AG04450 (cell line): ENCODE data around the gene MEF2C. TPM values are rescaled to one million over a fixed set of nuclear protein-coding genes. Genes with fewer than 3 reads are reported as not detected.

ENCODE experiments used
- CTCF ChIA-PET: fragments of 300-600, 350-600 bp; formaldehyde crosslinking; extraction: SDS; loops from one replicate; lab custom pipeline; 2022; ENCODE audit warnings: antibody characterized with exemption, inconsistent platforms; lab: Charles Lee
- POLR2A ChIA-PET: fragments of 350-600 bp; formaldehyde crosslinking; extraction: SDS; loops from one replicate; lab custom pipeline; 2021; ENCODE audit warnings: antibody characterized with exemption, inconsistent platforms; lab: Yijun Ruan, JAX
- DNase-seq: peaks from one replicate; pipeline ENCODE4 v3.0.0-alpha.2; 2011; ENCODE audit warnings: low read depth, low spot score
- H3K27ac ChIP-seq: one replicate; pipeline ENCODE4 v1.5.1; 2012; ENCODE audit warnings: low read depth, low read length, control low read depth
- H3K27me3 ChIP-seq: one replicate; pipeline ENCODE4 v1.6.0; 2012; ENCODE audit warnings: low read length; ENCODE audit not compliant: control insufficient read depth, insufficient read depth
- H3K4me3 ChIP-seq: 2 replicates; pipeline ENCODE4 v1.5.1; 2011; ENCODE audit warnings: mild to moderate bottlenecking, low read depth, low read length, control low read depth
- H3K9me3 ChIP-seq: 2 replicates; pipeline ENCODE4 v1.5.1; 2012; ENCODE audit warnings: low read length; ENCODE audit not compliant: control insufficient read depth, insufficient read depth
- polyA plus RNA-seq: library from polyadenylated mRNA; depleted of rRNA; stranded (reverse); fragments of >200 nt; gene quantifications from 2 replicates; pipeline ENCODE4 v1.2.3, GENCODE V29; 2011
- small RNA-seq: library from RNA; depleted of rRNA; stranded (forward); fragments of <200 nt; gene quantifications from one replicate; pipeline ENCODE3, GENCODE V24; 2012; ENCODE audit warnings: low read depth; ENCODE audit not compliant: insufficient read length
- TF ChIP-seq, protein P1 (sequence below): IDR thresholded peaks from 2 replicates; pipeline ENCODE4 v1.5.1; 2011; ENCODE audit warnings: low read depth, low read length, control low read depth, inconsistent platforms

The MEF2C gene
- polyA plus RNA-seq, 1 experiment, result 3.9 TPM

- ChIA-PET POLR2A (no interaction called here), CTCF (interaction anchor here (0.8 to 0.9 kb wide), 2 partner anchors 10 to 12 kb away, joined by 3 read pairs; no protein-coding TSS in a partner anchor)
These were observed 213.5 kb downstream of the MEF2C start for GRCh38 chr5:88669371-88670050.

DNA sequence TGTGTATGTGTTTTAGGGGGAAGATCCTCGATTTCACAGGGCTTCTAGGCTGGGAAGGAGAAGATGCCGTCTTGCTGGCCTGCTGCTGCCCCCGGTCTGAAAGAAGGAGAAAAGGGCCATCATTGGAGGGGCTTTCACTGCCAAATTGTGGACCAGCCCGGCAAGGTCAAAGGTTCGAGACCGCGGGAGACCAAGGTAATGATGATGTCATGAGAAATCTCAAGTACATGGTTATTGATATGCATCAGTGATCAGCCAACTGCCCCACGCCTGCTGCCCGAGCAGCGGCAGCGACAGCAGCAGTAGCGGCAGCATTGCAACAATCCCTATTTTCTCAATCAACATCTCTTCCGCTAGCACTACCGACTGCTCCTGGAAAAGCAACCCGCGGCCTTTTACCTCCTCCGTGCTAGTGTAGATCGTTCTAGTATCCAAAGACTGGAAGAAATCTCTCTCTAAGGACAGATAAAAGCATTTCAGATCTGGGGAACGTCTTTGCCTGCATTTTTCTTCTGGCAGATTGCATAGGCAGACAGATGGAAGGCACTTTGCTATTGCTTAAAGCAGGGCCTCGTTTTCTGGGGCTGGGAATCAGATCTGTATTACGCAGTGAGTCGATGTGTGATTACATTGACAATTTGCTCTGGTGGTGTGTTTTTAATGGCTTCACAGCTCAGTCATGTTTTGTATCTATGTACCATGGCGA is 215.3 kb downstream of the MEF2C start:
- peaks cover 3% of the 10 kb centered on the region; the same call in 1 of the 2 replicates for H3K9me3 ChIP-seq
- H3K27me3 ChIP-seq, result peaks cover 77% of the 10 kb centered on the region
- no peak overlapping the region for H3K4me3 ChIP-seq
- ChIA-PET CTCF (interaction anchor here (0.6 to 2.7 kb wide), 3 partner anchors 23 to 886 kb away, joined by 3 to 12 read pairs (median 8); no protein-coding TSS in a partner anchor), POLR2A (no interaction called here)
- no peak overlapping the region for H3K27ac ChIP-seq
- DNase-seq, result no peak
- TF ChIP-seq, protein P1, sequence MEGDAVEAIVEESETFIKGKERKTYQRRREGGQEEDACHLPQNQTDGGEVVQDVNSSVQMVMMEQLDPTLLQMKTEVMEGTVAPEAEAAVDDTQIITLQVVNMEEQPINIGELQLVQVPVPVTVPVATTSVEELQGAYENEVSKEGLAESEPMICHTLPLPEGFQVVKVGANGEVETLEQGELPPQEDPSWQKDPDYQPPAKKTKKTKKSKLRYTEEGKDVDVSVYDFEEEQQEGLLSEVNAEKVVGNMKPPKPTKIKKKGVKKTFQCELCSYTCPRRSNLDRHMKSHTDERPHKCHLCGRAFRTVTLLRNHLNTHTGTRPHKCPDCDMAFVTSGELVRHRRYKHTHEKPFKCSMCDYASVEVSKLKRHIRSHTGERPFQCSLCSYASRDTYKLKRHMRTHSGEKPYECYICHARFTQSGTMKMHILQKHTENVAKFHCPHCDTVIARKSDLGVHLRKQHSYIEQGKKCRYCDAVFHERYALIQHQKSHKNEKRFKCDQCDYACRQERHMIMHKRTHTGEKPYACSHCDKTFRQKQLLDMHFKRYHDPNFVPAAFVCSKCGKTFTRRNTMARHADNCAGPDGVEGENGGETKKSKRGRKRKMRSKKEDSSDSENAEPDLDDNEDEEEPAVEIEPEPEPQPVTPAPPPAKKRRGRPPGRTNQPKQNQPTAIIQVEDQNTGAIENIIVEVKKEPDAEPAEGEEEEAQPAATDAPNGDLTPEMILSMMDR, result no peak

More at GRCh38 chr5:88669371-88670050, 213.5 kb downstream of the MEF2C start:
- peaks cover 83% of the 10 kb centered on the region for H3K27me3 ChIP-seq
- TF ChIP-seq, protein P1, result no peak
- no peak overlapping the region for H3K27ac ChIP-seq
- DNase-seq, result no peak
- peaks cover 3% of the 10 kb centered on the region; the same call in 1 of the 2 replicates for H3K9me3 ChIP-seq
- H3K4me3 ChIP-seq, result no peak overlapping the region

Small RNA genes within 50 kb of the gene (small RNA-seq; reads per million reads assigned to genes)
- not detected for gene AC008525.2
